K562 (cell line): Measurements from ENCODE around the gene RPP25. TPM values are rescaled to one million over a fixed set of nuclear protein-coding genes. Genes with fewer than 3 reads are reported as not detected.

Experiments used
- ATF1 ChIP-seq, 2 experiments: fragments of 450-650 bp in 1 of 2; IDR thresholded peaks; 2 replicates each; pipeline ENCODE4 v1.6.1; 2016; ENCODE audit warnings: missing compliant biosample characterization in 1 of 2, missing genetic modification characterization in 1 of 2
- CBX1 ChIP-seq: sonication (generic); IDR thresholded peaks from 2 replicates; pipeline ENCODE4 v1.6.1; 2016; ENCODE audit warnings: antibody characterized with exemption, low read depth, mild to moderate bottlenecking
- FOXP1 ChIP-seq: sonication (generic); formaldehyde crosslinking; IDR thresholded peaks from 2 replicates; pipeline ENCODE4 v1.8.0; 2022; ENCODE audit warnings: mild to moderate bottlenecking, missing genetic modification reagents
- KLF1 ChIP-seq: fragments of 450-650 bp; IDR thresholded peaks from 2 replicates; pipeline ENCODE4 v1.6.1; 2016; ENCODE audit warnings: missing genetic modification characterization, missing compliant biosample characterization
- MTA3 ChIP-seq: fragments of 450-650 bp; formaldehyde crosslinking; IDR thresholded peaks from 2 replicates; pipeline ENCODE4 v1.6.1; 2017; ENCODE audit warnings: mild to moderate bottlenecking, borderline replicate concordance
- NELFE ChIP-seq: IDR thresholded peaks from 2 replicates; pipeline ENCODE4 v1.6.1; 2011; ENCODE audit warnings: mild to moderate bottlenecking; ENCODE audit not compliant: insufficient read depth, insufficient read length
- NRF1 ChIP-seq, 2 experiments: fragments of 450-650 bp; IDR thresholded peaks in 1 of 2; conservative IDR thresholded peaks in 1 of 2; 2 replicates each; pipeline ENCODE4 v1.6.1; 2014; ENCODE audit warnings: mild to moderate bottlenecking in 2 of 2
- POLR2G ChIP-seq: fragments of 200-400 bp; formaldehyde crosslinking; IDR thresholded peaks from 2 replicates; pipeline ENCODE4 v1.6.1; 2017; ENCODE audit warnings: low read depth, mild to moderate bottlenecking, antibody characterized with exemption, low read length, moderate library complexity
- POU5F1 ChIP-seq: fragments of 150-350 bp; IDR thresholded peaks from 2 replicates; pipeline ENCODE4 v1.6.1; 2014; ENCODE audit warnings: borderline replicate concordance, low read length, low read depth, mild to moderate bottlenecking; ENCODE audit not compliant: partially characterized antibody
- SIN3A ChIP-seq, 2 experiments: fragments of 150-350 bp in 1 of 2; IDR thresholded peaks; 2 replicates each; pipeline ENCODE4 v1.6.1; 2011 to 2016; ENCODE audit warnings: borderline replicate concordance in 2 of 2, low read depth in 2 of 2, low read length in 2 of 2, mild to moderate bottlenecking in 2 of 2, moderate library complexity in 2 of 2; ENCODE audit not compliant: control insufficient read depth in 1 of 2
- SIN3B ChIP-seq: fragments of 450-650 bp; IDR thresholded peaks from 2 replicates; pipeline ENCODE4 v1.6.1; 2017; ENCODE audit warnings: low read depth, mild to moderate bottlenecking, moderate library complexity
- TEAD1 ChIP-seq, 2 experiments: fragments of 450-650 bp in 1 of 2; sonication (generic) in 1 of 2; formaldehyde crosslinking; IDR thresholded peaks; 2 replicates each; pipeline versions ENCODE4 v1.4.0 to v1.8.0; 2020 to 2022; ENCODE audit warnings: mild to moderate bottlenecking in 2 of 2, missing genetic modification reagents in 1 of 2
- ZMIZ1 ChIP-seq, 2 experiments: fragments of 150-350 bp in 1 of 2; IDR thresholded peaks; 2 replicates each; pipeline ENCODE4 v1.6.1; 2012 to 2016; ENCODE audit warnings: low read depth in 2 of 2, low read length in 2 of 2, mild to moderate bottlenecking in 1 of 2, moderate library complexity in 1 of 2
- polyA plus RNA-seq, 8 experiments: library from polyadenylated mRNA; depleted of rRNA in 4 of 8; stranded (reverse) in 5 of 8; unstranded in 3 of 8; fragments of >200 nt; fragmentation: Nextera tagmentation in 2 of 8; fragmentation: Illumina TruSeq in 1 of 8; extraction: Ambion mirVana in 2 of 8; extraction: Trizol in 1 of 8; gene quantifications; 2 replicates each; pipeline versions ENCODE4 v1.2.1 to v1.2.3, GENCODE V29; 2011 to 2014; ENCODE audit warnings: inconsistent platforms in 1 of 8, missing spikeins in 1 of 8
- total RNA-seq, 7 experiments: library from RNA; depleted of rRNA in 6 of 7; stranded (reverse); fragments of >200 nt in 6 of 7; fragmentation: Illumina TruSeq in 2 of 7; extraction: Trizol in 2 of 7; gene quantifications; 2 replicates each; pipeline versions ENCODE4 v1.2.1 to v1.2.3, GENCODE V29; 2011 to 2021; ENCODE audit warnings: low replicate concordance in 1 of 7
- TF ChIP-seq, protein P1 (sequence below): fragments of 250-450 bp; sonication (Bioruptor Pico); IDR thresholded peaks from 2 replicates; pipeline ENCODE4 v1.9.0; 2021; ENCODE audit warnings: mild to moderate bottlenecking, inconsistent platforms
- TF ChIP-seq, protein P2 (sequence below): sonication (generic); formaldehyde crosslinking; IDR thresholded peaks from 2 replicates; pipeline ENCODE4 v1.8.0; 2022; ENCODE audit warnings: missing genetic modification reagents, mild to moderate bottlenecking, moderate library complexity, borderline replicate concordance
- TF ChIP-seq, protein P3 (sequence below): fragments of 250-450 bp; sonication (Bioruptor Pico); IDR thresholded peaks from 2 replicates; pipeline ENCODE4 v1.4.0; 2020; ENCODE audit warnings: mild to moderate bottlenecking, moderate library complexity

The RPP25 gene
- total and polyA plus RNA-seq, 9 of the 15 experiments (the other 6 are each of a cell fraction or from before 2014, with no cell fraction given), result 1.1 to 12.3 (median 5.6) TPM

- TF ChIP-seq POLR2G (peak; percentile 98), TEAD1 (CRISPR knock-in tag; IDR thresholded peaks at IDR 0.05) (no peak), KLF1 (tag) (0 out of 2 replicates have a peak, but pooled peaks have one; percentile 59), SIN3A (IDR thresholded peaks at IDR 0.05; ENCODE audit: borderline replicate concordance in 2 of 2, control insufficient read depth in 1 of 2, low read depth in 2 of 2, low read length in 2 of 2) (peak; percentile 26 to 83; a peak in 2 of 4 replicates), ATF1 (CRISPR knock-in tag; IDR thresholded peaks at IDR 0.05) (no peak), ATF1 (tag; IDR thresholded peaks at IDR 0.05) (peak; percentile 76; the same call in 1 of the 2 replicates), FOXP1 (peak; percentile 77), NELFE (peak; percentile 27), ZMIZ1 (IDR thresholded peaks at IDR 0.05; ENCODE audit: low read depth in 2 of 2, low read length in 2 of 2) (peak in 1 of 2 experiments; percentile 61; a peak in 2 of 4 replicates), NRF1 (conservative IDR thresholded peaks at IDR 0.05 in 1 of 2, IDR thresholded peaks at IDR 0.05 in 1 of 2) (peak; percentile 98), MTA3 (peak; percentile 62), SIN3B (peak; percentile 64), CBX1 (peak; percentile 80; the same call in 1 of the 2 replicates), POU5F1 (peak; percentile 25)
- TF ChIP-seq, protein P1, sequence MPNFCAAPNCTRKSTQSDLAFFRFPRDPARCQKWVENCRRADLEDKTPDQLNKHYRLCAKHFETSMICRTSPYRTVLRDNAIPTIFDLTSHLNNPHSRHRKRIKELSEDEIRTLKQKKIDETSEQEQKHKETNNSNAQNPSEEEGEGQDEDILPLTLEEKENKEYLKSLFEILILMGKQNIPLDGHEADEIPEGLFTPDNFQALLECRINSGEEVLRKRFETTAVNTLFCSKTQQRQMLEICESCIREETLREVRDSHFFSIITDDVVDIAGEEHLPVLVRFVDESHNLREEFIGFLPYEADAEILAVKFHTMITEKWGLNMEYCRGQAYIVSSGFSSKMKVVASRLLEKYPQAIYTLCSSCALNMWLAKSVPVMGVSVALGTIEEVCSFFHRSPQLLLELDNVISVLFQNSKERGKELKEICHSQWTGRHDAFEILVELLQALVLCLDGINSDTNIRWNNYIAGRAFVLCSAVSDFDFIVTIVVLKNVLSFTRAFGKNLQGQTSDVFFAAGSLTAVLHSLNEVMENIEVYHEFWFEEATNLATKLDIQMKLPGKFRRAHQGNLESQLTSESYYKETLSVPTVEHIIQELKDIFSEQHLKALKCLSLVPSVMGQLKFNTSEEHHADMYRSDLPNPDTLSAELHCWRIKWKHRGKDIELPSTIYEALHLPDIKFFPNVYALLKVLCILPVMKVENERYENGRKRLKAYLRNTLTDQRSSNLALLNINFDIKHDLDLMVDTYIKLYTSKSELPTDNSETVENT (CRISPR knock-in tag), result peak; percentile 50; the same call in 1 of the 2 replicates
- TF ChIP-seq, protein P2, sequence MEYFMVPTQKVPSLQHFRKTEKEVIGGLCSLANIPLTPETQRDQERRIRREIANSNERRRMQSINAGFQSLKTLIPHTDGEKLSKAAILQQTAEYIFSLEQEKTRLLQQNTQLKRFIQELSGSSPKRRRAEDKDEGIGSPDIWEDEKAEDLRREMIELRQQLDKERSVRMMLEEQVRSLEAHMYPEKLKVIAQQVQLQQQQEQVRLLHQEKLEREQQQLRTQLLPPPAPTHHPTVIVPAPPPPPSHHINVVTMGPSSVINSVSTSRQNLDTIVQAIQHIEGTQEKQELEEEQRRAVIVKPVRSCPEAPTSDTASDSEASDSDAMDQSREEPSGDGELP, result peak; percentile 35; the same call in 1 of the 2 replicates
- TF ChIP-seq, protein P3, sequence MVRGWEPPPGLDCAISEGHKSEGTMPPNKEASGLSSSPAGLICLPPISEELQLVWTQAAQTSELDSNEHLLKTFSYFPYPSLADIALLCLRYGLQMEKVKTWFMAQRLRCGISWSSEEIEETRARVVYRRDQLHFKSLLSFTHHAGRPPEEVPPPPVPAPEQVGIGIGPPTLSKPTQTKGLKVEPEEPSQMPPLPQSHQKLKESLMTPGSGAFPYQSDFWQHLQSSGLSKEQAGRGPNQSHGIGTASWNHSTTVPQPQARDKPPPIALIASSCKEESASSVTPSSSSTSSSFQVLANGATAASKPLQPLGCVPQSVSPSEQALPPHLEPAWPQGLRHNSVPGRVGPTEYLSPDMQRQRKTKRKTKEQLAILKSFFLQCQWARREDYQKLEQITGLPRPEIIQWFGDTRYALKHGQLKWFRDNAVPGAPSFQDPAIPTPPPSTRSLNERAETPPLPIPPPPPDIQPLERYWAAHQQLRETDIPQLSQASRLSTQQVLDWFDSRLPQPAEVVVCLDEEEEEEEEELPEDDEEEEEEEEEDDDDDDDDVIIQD, result no peak
Measured at GRCh38 chr15:74906450-74907162, 50.0 kb downstream of the RPP25 start, which contains the start of gene FAM219B (continued).
